Thyroid gland (tissue), 4 donors: ENCODE data around the gene DENND1A. TPM values are rescaled to one million over a fixed set of nuclear protein-coding genes. Genes with fewer than 3 reads are reported as not detected.

ENCODE experiments used
- DNase-seq, 2 donors: peaks; one replicate each; pipeline ENCODE4 v3.0.0-alpha.2; 2019
- H3K27ac ChIP-seq, 3 donors: fragments of 200-600 bp; sonication (generic); 1 replicate in 2 of 3; 2 replicates in 1 of 3; pipeline ENCODE4 v1.5.1; 2016 to 2019; ENCODE audit warnings: mild to moderate bottlenecking in 1 of 3, moderate library complexity in 1 of 3
- H3K27me3 ChIP-seq: fragments of 200-600 bp; sonication (generic); one replicate; pipeline ENCODE4 v1.5.1; 2019
- H3K36me3 ChIP-seq, 2 donors: fragments of 200-600 bp; sonication (generic); one replicate each; pipeline ENCODE4 v1.5.1; 2016 to 2019
- H3K4me1 ChIP-seq, 2 donors: fragments of 200-600 bp; sonication (generic); one replicate each; pipeline ENCODE4 v1.5.1; 2017 to 2019
- H3K4me3 ChIP-seq, 3 donors: fragments of 200-600 bp; sonication (generic); replicated peaks in 1 of 3; 1 replicate in 2 of 3; 2 replicates in 1 of 3; pipeline ENCODE4 v1.5.1; 2016; ENCODE audit warnings: mild to moderate bottlenecking in 1 of 3
- H3K9me3 ChIP-seq: fragments of 200-600 bp; sonication (generic); one replicate; pipeline ENCODE4 v1.5.1; 2017
- CTCF ChIP-seq, 6 experiments: fragments of 200-600 bp in 3 of 6; fragments of 450-650 bp in 3 of 6; sonication (generic) in 3 of 6; IDR thresholded peaks; one replicate each; pipeline ENCODE4 v1.5.1; 2016 to 2019; ENCODE audit warnings: antibody characterized with exemption in 6 of 6, mild to moderate bottlenecking in 2 of 6, inconsistent platforms in 1 of 6, moderate library complexity in 1 of 6
- POLR2A ChIP-seq, 2 donors: fragments of 450-650 bp; IDR thresholded peaks; one replicate each; pipeline ENCODE4 v1.6.1; 2017; ENCODE audit warnings: antibody characterized with exemption in 2 of 2, mild to moderate bottlenecking in 2 of 2, moderate library complexity in 1 of 2
- WGBS, 2 donors: methylation state at CpG; one replicate each; pipeline ENCODE4 v1.1.5; 2017; 5-methylcytosine and 5-hydroxymethylcytosine counted together
- intact Hi-C: fragments of 100-400 bp; cut with DNase I; formaldehyde crosslinking; loops from one replicate; pipeline ENCODE4 v1.15.1; 2023
- total RNA-seq, 4 donors: library from RNA; depleted of rRNA; stranded (reverse); fragments of >200 nt; gene quantifications; one replicate each; pipeline ENCODE4 v1.2.3, GENCODE V29; 2016

DENND1A gene
- total RNA-seq, 4 donors from 2014 or later: 18.8 to 34.4 (median 28.2) TPM

DNA sequence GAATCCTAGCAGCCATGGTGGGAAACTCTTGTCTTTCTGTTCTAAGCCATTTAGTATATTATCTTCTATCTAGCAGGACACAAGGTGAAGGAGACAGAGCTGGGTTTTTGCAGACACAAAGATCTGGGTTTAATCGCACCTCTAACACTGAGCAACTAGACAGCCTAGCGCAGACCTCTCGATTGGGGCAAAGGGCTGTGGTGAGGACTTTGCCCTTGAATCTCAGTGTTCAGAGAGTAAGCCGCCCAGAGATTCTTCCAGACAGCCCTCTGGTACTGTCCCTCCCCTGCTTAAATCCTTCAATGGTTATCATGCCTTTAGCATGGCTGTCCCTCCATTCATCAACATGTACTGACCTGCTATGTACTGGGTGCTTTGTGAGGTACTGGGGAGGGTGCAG is 445.8 kb downstream of the DENND1A start:
- H3K27me3 ChIP-seq: no peaks in the 10 kb centered on the region
- no peaks in the 10 kb centered on the region for H3K4me1 ChIP-seq
- 94 to 100% methylated on average over 3 to 4 of the region's 4 CpGs for WGBS, 2 donors
- no peaks in the 10 kb centered on the region for H3K9me3 ChIP-seq
- H3K36me3 ChIP-seq: no peaks in the 10 kb centered on the region
- DNase-seq: no peak
- H3K4me3 ChIP-seq: no peak overlapping the region
- no peak for TF ChIP-seq CTCF (IDR thresholded peaks at IDR 0.05)
- no peak for TF ChIP-seq POLR2A (IDR thresholded peaks at IDR 0.05)
- intact Hi-C loops: no loop called here
- H3K27ac ChIP-seq: no peak overlapping the region

DNA sequence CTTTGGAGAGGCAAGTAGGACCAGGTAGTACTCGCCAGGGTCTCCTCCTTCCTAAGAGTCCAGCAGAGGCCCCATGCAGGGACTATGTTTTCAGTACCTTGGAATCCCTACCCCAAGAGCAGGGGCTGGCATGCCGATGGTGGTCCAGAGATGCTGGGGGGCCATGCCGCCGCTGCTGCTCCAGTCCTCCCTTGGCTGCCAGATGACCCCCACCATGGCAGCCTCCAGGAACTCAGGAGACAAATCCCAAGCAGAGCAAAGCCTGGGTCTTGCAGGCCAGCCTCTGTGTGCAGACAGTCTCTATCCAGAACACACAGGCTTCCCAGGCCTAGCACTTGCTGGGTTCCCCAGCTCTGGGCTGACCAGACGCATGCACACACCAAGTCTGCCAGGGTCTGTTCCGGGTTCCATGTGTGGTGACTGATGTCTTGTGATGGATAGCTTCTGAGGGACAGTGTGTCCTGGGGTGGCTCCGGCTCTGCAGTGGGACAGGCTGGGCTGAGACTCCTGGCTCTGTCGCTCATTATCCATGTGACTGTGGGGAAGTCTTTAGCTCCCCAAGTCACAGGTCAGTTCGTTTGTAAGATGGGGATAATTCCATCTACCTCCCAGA is 446.6 kb downstream of the DENND1A start:
- Histone ChIP-seq H3K27me3 (no peaks in the 10 kb centered on the region), H3K4me3 (no peak overlapping the region), H3K36me3 (no peaks in the 10 kb centered on the region), H3K9me3 (no peaks in the 10 kb centered on the region), H3K27ac (no peak overlapping the region), H3K4me1 (no peaks in the 10 kb centered on the region)
- intact Hi-C loops: no loop called here
- no peak for DNase-seq
- WGBS, 2 donors: 96 to 98% methylated on average over 3 of the region's 9 CpGs
- TF ChIP-seq POLR2A (IDR thresholded peaks at IDR 0.05): no peak
- no peak for TF ChIP-seq CTCF (IDR thresholded peaks at IDR 0.05)

DNA sequence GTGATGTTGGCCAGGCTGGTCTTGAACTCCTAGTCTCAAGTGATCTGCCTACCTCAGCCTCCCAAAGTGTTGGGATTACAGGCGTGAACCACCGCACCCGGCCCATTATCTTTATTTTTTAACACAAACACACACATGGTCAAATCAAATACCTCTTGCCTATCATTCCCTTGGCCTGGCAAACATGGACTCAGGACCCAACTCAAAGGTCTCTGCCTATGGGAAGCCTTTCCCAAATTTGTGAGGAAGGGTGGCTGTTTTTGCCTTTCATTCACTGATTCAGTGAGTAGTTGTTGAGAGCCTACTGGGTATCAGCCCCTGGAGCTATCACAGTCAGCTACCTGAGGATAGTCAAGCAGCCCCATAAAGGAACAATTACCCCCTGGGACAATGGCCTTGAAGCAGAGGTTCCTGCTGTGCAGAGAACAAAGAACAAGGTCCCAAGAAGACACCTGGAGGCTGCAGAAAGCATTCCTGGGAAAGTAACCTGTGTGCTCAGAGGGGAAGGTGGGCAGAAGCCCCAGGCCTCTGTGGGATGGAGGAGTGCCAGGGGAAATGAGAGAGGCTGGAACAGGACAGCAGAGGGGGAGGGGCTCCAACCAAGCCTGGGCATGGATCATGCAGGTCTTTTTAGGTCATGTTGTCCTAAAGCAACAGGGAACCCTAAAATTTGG is 447.5 kb downstream of the DENND1A start:
- Histone ChIP-seq H3K4me1 (no peaks in the 10 kb centered on the region), H3K9me3 (no peaks in the 10 kb centered on the region), H3K4me3 (no peak overlapping the region), H3K27ac (no peak overlapping the region), H3K27me3 (no peaks in the 10 kb centered on the region), H3K36me3 (no peaks in the 10 kb centered on the region)
- intact Hi-C loops: no loop called here
- no peak for DNase-seq
- 92 to 98% methylated on average over 3 of the region's 3 CpGs for WGBS, 2 donors
- TF ChIP-seq CTCF (IDR thresholded peaks at IDR 0.05) (no peak), POLR2A (IDR thresholded peaks at IDR 0.05) (no peak)

DNA sequence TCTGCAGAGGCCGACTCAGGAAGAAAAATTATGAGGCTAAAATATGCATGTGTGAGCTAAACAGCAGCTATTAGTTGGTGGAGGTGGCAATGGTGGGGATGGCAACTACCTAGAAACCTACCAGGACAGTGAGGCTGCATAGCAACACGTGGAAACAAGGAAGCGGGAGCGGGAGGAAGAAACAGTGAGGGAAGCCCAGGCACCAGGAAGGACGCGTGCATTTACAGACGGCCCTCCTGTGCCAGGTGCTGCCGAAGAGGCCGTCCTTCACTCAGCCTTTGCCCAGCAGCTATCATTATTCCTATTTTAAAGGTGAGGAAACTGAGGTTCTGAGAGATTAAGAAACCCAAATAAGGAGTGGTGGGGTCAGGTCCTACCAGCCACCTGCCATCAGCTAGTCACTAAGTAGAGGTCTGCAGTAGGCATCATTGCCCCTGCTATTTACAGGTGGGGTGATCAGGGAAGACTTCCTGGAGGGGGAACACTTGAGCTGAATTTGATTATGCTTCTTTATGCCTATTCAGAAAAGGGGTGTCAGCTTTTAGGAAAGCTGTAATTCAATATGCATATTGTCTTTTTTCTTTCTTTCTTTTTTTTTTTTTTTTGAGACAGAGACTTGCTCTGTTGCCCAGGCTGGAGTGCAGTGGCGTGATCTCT is 448.6 kb downstream of the DENND1A start:
- H3K4me1 ChIP-seq: no peaks in the 10 kb centered on the region
- no peaks in the 10 kb centered on the region for H3K9me3 ChIP-seq
- H3K4me3 ChIP-seq: no peak overlapping the region
- DNase-seq: no peak
- H3K36me3 ChIP-seq: no peaks in the 10 kb centered on the region
- 93 to 94% methylated on average over 10 of the region's 10 CpGs for WGBS, 2 donors
- TF ChIP-seq CTCF (IDR thresholded peaks at IDR 0.05) (no peak), POLR2A (IDR thresholded peaks at IDR 0.05) (no peak)
- H3K27me3 ChIP-seq: no peaks in the 10 kb centered on the region
- H3K27ac ChIP-seq: no peak overlapping the region
- intact Hi-C loops: no loop called here

- H3K9me3 ChIP-seq: no peaks in the 10 kb centered on the region
- DNase-seq: no peak
- no peak overlapping the region for H3K4me3 ChIP-seq
- H3K4me1 ChIP-seq: no peaks in the 10 kb centered on the region
- TF ChIP-seq CTCF (IDR thresholded peaks at IDR 0.05): no peak
- no peak for TF ChIP-seq POLR2A (IDR thresholded peaks at IDR 0.05)
- no peaks in the 10 kb centered on the region for H3K27me3 ChIP-seq
- no peak overlapping the region for H3K27ac ChIP-seq
- WGBS, 2 donors: 93 to 96% methylated on average over 8 of the region's 8 CpGs
- no peaks in the 10 kb centered on the region for H3K36me3 ChIP-seq
- intact Hi-C loops: no loop called here
These were observed 449.1 kb downstream of the DENND1A start for GRCh38 chr9:123480791-123481190.
